ENCODE measurements around the gene ARRB1.

DNA sequence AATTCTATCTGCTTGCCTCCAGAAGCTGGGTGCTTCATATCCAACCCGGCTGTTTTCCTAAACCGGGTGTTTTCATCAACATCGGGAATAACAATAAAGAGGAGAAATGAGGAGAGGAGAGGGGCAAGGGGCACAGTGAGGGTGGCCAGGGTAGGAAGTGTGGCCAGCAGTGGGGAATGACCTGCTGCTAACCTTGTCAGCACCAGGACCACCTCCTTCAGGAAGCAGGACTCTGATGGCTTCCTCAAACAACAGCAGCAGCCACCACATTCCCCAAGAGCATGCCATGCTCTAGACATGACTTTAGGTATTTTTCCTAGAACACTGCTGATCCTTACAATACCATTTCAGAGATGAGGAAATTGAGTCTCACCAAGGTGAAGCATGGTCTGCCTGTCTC is 58.5 kb downstream of the ARRB1 start:
- TF ChIP-seq, protein P1, sequence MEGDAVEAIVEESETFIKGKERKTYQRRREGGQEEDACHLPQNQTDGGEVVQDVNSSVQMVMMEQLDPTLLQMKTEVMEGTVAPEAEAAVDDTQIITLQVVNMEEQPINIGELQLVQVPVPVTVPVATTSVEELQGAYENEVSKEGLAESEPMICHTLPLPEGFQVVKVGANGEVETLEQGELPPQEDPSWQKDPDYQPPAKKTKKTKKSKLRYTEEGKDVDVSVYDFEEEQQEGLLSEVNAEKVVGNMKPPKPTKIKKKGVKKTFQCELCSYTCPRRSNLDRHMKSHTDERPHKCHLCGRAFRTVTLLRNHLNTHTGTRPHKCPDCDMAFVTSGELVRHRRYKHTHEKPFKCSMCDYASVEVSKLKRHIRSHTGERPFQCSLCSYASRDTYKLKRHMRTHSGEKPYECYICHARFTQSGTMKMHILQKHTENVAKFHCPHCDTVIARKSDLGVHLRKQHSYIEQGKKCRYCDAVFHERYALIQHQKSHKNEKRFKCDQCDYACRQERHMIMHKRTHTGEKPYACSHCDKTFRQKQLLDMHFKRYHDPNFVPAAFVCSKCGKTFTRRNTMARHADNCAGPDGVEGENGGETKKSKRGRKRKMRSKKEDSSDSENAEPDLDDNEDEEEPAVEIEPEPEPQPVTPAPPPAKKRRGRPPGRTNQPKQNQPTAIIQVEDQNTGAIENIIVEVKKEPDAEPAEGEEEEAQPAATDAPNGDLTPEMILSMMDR (IDR thresholded peaks at IDR 0.05; ENCODE audit: low read depth, low read length): no peak
- TF ChIP-seq POLR2A (IDR thresholded peaks at IDR 0.05; ENCODE audit: extremely low read depth, insufficient read length) (no peak), MYC (IDR thresholded peaks at IDR 0.05; ENCODE audit: low read depth, low read length) (no peak)
- TF ChIP-seq, protein P2, sequence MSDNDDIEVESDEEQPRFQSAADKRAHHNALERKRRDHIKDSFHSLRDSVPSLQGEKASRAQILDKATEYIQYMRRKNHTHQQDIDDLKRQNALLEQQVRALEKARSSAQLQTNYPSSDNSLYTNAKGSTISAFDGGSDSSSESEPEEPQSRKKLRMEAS (IDR thresholded peaks at IDR 0.05; ENCODE audit: low read depth, low read length): no peak
